Stimulated activated naive CD8-positive, alpha-beta T cell treated with anti-CD3 and anti-CD28 coated beads, Interleukin-15, amount 100 ng/mL, for 72 hours (primary cell): ENCODE measurements around the gene TCAIM.

Experiments used
- ATAC-seq: fragments of 150-1000 bp; cut with Tn5 transposase; 2 replicates; pipeline ENCODE4 v1.10.0; 2021; ENCODE audit warnings: mild to moderate bottlenecking, moderate library complexity
- DNase-seq, 2 donors: peaks; one replicate each; pipeline ENCODE4 v3.0.0; 2021 to 2022
- H3K27ac Mint-ChIP-seq, 2 donors: one replicate each; pipeline ENCODE4 v1.8.0; 2022; ENCODE audit warnings: mild to moderate bottlenecking in 2 of 2, mixed read lengths in 2 of 2, moderate library complexity in 2 of 2
- H3K27me3 Mint-ChIP-seq: one replicate; pipeline ENCODE4 v1.8.0; 2022; ENCODE audit warnings: mixed read lengths
- H3K4me1 Mint-ChIP-seq: one replicate; pipeline ENCODE4 v1.8.0; 2022; ENCODE audit warnings: mild to moderate bottlenecking, mixed read lengths
- H3K4me3 Mint-ChIP-seq, 2 donors: one replicate each; pipeline ENCODE4 v1.8.0; 2022; ENCODE audit warnings: mild to moderate bottlenecking in 2 of 2, mixed read lengths in 2 of 2, moderate library complexity in 1 of 2
- H3K9me3 Mint-ChIP-seq, 2 donors: one replicate each; pipeline ENCODE4 v1.8.0; 2022; ENCODE audit warnings: mixed read lengths in 2 of 2

TCAIM gene

DNA sequence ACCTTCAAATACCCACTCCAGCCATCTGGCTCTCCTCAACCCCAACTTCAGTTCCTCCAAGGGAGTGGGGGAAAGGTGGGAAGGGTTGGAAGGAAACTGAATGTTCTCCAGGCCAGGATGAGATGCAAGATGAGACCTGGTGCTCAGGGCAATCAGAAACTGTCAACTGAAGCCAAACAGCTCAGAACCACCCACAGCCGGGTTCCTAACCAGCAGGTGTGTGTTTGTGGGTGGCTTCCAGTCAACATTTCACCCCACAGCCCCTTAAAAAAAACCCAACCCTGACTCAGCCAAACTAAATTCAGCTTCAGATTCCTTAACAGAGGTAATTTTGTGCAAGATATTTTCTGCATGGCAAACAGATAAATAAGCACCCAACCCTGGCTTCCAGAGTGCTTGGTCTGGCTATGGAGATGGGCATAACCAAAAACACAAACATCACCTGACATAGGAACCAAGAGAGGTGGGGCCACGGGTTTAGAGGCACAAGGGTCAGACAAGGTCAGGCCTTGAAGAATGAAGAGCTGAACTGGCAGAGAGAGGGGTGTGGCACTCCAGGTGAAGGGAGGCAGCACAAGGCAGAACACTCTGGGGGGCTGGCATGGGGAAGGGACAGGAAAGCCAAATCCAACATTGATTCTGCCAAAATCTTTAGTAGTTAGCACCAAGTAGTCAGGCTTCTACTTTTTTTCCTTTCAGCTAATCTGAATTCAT lies 104.2 kb downstream of the TCAIM start:
- H3K4me3 Mint-ChIP-seq = peak overlapping the region in 1 of 2 donors; percentile 9
- H3K4me1 Mint-ChIP-seq = peaks cover 39% of the 10 kb centered on the region
- DNase-seq (peak in 1 of 2 donors; percentile 32), ATAC-seq (peak; percentile 30)
- H3K27ac Mint-ChIP-seq = peak overlapping the region in 1 of 2 donors; percentile 80
- H3K9me3 Mint-ChIP-seq = peaks cover 0 to 2% of the 10 kb centered on the region in 2 donors
- H3K27me3 Mint-ChIP-seq = no peaks in the 10 kb centered on the region

DNA sequence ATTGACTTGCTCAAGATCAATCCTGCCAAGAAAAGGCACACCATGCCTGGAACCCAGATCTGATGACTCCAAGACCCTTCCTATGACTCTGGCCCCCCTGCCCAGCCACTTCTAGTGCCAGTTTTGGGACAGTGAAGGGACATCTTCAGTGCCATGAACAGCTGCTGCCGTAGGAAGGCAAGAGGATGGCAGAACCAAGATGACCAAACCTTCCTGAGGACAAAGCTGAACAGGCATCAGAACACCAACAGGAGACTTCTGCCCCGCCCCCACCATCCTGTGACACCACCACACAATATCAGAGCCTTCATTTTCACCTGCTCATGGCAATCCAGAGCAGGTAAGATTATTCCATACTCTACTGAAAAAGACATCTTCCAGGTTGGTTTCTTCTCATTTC lies 105.9 kb downstream of the TCAIM start:
- no peaks in the 10 kb centered on the region for H3K27me3 Mint-ChIP-seq
- no peak for DNase-seq
- H3K9me3 Mint-ChIP-seq = peaks cover 10 to 14% of the 10 kb centered on the region in 2 donors

DNA sequence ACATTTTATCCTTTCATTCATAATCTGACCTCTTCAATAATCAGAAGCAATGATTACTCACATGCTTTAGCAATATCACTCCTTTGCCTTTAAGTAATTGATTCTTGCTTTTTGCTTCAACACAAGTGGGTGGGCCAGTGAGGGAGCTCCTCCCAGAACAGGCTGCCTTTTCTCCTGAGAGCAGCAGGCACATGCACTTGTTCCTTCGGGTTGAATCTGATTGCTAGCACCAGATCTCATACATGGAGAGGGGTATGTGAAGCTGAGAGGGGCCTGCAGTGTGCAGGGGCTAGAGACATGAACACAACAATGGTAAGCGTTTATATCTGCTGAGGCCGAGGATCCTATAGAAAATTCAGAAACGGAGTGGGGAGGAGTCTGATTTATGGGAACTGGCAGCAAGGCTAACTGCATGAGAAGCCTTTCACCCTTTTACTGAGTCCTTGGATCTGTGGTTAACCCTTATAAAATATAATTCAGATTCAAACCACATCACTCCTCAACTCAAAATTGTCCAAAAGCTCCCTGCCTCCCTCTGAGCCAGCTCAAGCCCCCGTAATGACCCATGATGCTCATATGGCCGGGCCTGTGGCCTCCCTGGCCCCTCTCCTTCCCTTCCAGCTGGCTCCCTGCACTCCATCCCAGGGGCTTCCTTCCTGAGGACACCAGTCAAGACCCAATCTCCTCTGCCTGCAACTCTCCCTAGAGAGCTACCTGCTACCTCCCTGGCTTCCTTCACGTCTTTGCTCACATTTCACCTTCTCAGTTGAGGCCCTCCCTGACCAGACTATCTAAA lies 106.5 kb downstream of the TCAIM start:
- no peak for ATAC-seq
- H3K4me3 Mint-ChIP-seq = no peak overlapping the region
- peak overlapping the region in 1 of 2 donors; percentile 7 for H3K27ac Mint-ChIP-seq
- no peaks in the 10 kb centered on the region for H3K27me3 Mint-ChIP-seq
- no peak for DNase-seq
- peaks cover 27% of the 10 kb centered on the region for H3K4me1 Mint-ChIP-seq
- H3K9me3 Mint-ChIP-seq = peaks cover 10 to 14% of the 10 kb centered on the region in 2 donors

More for the DNA sequence above, 105.9 kb downstream of the TCAIM start:
- H3K4me1 Mint-ChIP-seq = peaks cover 34% of the 10 kb centered on the region
- H3K27ac Mint-ChIP-seq = no peak overlapping the region
- no peak for ATAC-seq
- H3K4me3 Mint-ChIP-seq = no peak overlapping the region

DNA sequence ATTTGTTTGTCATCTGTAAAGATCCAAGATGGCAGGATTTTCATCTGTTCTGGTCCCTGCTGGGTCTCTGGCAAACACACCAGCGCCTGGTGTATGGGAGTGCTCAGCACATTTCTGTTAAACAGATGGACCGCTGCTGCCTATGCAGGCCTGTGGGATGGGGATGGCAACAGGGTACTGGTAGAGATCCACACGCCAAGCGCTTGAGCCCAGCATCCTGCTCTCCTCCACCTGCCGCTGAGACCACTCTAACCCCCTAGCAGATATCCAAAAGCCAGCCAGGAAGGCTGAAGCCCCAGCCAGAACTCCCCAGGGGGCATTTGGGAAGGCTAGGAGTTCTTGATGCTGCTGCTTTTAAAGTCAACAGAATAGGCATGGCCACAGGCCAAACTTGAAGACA lies 107.2 kb downstream of the TCAIM start:
- Mint-ChIP-seq H3K9me3 (peaks cover 10 to 14% of the 10 kb centered on the region in 2 donors), H3K27ac (peak overlapping the region in 1 of 2 donors; percentile 2), H3K27me3 (no peaks in the 10 kb centered on the region), H3K4me3 (no peak overlapping the region), H3K4me1 (peaks cover 20% of the 10 kb centered on the region)
- ATAC-seq = no peak
- DNase-seq = no peak

DNA sequence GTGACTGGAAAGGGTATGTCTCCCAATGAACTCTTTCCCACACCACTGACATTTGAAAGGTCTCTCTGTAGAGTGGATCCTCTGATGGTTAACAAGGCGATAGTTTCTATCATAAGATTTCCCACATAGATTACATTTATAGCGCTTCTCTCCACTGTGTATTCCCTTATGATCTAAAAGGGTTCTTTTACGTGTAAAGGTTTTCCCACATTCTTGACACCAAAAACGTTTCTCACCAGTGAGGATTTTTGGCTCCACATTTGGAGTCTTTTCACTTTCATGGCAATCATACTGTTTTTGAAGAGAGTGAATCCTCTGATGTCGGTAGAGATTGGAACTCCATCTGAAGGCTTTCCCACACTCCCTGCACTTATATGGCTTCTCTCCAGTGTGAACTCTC lies 108.4 kb downstream of the TCAIM start:
- Mint-ChIP-seq H3K27me3 (no peaks in the 10 kb centered on the region), H3K4me1 (peaks cover 13% of the 10 kb centered on the region), H3K4me3 (no peak overlapping the region), H3K9me3 (peaks cover 10 to 14% of the 10 kb centered on the region in 2 donors), H3K27ac (peak overlapping the region in 1 of 2 donors; percentile 47)
- DNase-seq (no peak), ATAC-seq (no peak)

DNA sequence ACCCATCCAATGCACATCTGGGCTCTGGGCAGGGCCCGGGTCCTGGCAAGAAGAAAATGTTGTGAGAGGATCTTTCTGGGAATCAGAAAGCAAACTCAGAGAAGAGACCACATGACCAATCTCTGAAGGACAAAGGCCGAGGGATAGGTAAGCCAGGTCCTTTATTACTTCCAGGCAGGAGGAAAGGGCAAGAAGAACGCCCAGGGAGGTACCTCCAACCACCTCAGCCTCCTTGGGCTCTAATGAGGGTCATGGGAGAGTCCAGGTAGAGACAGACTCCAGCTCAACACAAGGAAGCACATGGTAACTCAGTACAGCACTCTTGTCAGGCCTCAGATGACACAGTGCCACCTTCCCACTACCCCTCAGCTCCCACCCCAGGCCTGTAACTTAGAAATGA lies 112.9 kb downstream of the TCAIM start:
- Mint-ChIP-seq H3K27ac (peak overlapping the region in 1 of 2 donors; percentile 4), H3K4me3 (no peak overlapping the region), H3K9me3 (peaks cover 10 to 14% of the 10 kb centered on the region in 2 donors), H3K4me1 (no peaks in the 10 kb centered on the region), H3K27me3 (no peaks in the 10 kb centered on the region)
- ATAC-seq (no peak), DNase-seq (no peak)

DNA sequence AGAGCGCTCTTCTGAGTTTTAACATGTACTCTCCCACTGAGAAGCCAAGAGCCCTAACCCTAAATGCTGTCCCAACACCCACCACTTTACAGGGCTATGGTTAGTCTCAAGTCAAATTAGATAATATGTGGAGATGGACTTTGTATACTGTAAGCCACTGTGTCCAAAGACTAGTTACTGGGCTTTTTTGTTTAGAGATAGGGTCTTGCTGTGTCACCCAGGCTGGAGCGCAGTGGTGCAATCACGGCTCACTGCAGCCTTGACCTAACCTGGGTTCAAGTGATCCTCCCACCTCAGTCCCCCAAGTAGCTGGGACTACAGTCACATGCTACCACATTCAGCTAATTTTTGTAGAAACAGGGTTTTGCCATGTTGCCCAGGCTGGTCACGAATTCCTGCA lies 115.7 kb downstream of the TCAIM start:
- no peak overlapping the region for H3K27ac Mint-ChIP-seq
- DNase-seq = no peak
- H3K27me3 Mint-ChIP-seq = no peaks in the 10 kb centered on the region
- H3K9me3 Mint-ChIP-seq = no peaks in the 10 kb centered on the region
- no peaks in the 10 kb centered on the region for H3K4me1 Mint-ChIP-seq
- ATAC-seq = no peak
- no peak overlapping the region for H3K4me3 Mint-ChIP-seq

DNA sequence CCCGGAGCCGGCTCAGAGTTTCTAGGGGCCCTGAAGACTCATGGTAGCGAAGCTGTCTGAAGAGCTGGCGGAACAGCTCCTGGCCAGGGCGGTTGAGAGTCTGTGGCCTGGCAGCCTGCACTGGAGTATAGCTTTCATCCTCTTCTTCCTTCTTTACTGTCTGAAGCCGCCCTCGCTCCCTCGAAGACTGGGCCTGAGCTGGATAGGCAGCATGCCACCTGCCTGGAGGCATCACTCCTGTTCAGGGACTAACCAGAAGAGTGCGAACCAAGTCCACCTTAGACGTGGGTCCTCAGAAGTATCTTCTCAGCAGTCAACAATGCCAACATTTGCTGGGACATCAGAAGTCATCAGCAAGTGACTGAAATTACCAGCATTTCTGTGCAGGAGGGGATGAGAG lies 116.8 kb downstream of the TCAIM start:
- DNase-seq (no peak), ATAC-seq (no peak)
- Mint-ChIP-seq H3K4me1 (no peaks in the 10 kb centered on the region), H3K27ac (peak overlapping the region in 1 of 2 donors; percentile 78), H3K27me3 (no peaks in the 10 kb centered on the region), H3K4me3 (no peak overlapping the region), H3K9me3 (peaks cover 3 to 6% of the 10 kb centered on the region in 2 donors)
